Upper lobe of right lung (tissue), 1 donor: Measurements from ENCODE around the gene MLLT3. TPM values are rescaled to one million over a fixed set of nuclear protein-coding genes. Genes with fewer than 3 reads are reported as not detected.

Source experiments
- ATAC-seq: fragments of 200-7000 bp; cut with Tn5 transposase; one replicate; pipeline ENCODE4 v1.9.1; 2020; ENCODE audit warnings: mild to moderate bottlenecking, moderate library complexity
- DNase-seq: peaks from one replicate; pipeline ENCODE4 v3.0.0-alpha.2; 2020
- H3K27ac ChIP-seq: fragments of 200-600 bp; one replicate; pipeline ENCODE4 v1.8.0; 2022
- H3K27me3 ChIP-seq: fragments of 200-600 bp; one replicate; pipeline ENCODE4 v1.8.0; 2022; ENCODE audit warnings: mild to moderate bottlenecking
- H3K36me3 ChIP-seq: fragments of 200-600 bp; one replicate; pipeline ENCODE4 v1.8.0; 2022
- H3K4me1 ChIP-seq: fragments of 200-600 bp; one replicate; pipeline ENCODE4 v1.8.0; 2022
- H3K4me3 ChIP-seq: fragments of 200-600 bp; one replicate; pipeline ENCODE4 v1.8.0; 2022; ENCODE audit warnings: mild to moderate bottlenecking
- H3K9me3 ChIP-seq: fragments of 200-600 bp; one replicate; pipeline ENCODE4 v1.8.0; 2022
- intact Hi-C: fragments of 100-400 bp; cut with DNase I; formaldehyde crosslinking; loops from one replicate; pipeline ENCODE4 v1.11.0; 2022
- total RNA-seq: library from RNA; stranded (reverse); fragmentation: NEBNext Ultra II Directional; extraction: Animal tissue kit (Norgen Biotek cat#: 25700); gene quantifications from one replicate; pipeline ENCODE4 v1.2.1, GENCODE V29; 2021
- TF ChIP-seq, protein P1 (sequence below): fragments of 200-600 bp; IDR thresholded peaks from one replicate; pipeline ENCODE4 v1.8.0; 2022; ENCODE audit warnings: antibody characterized with exemption
- donor health status: DM: no; HTN: yes; CAD: no; lungs with severe emphysema.

The MLLT3 gene
- total RNA-seq, 1 donor from 2014 or later = 15.4 TPM

DNA sequence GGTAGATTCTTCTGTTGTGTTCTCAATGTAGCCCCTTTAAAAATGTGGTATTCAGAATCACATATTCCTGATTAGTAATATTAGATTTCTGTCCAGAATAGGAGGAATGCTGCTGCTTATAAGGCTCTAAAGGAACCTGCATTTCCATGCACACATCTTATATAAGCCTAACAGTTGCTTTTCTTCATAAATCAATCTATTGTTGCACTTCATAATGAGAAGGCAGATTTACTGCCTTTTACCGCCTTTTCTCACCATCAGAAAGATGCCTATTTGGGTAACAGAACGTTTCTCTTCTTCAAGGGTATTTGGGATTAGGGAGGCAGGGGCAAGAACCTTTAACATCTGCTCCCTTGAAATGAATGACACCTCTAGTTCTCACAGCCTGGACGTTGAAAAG, 243.4 kb downstream of the MLLT3 start:
- Histone ChIP-seq H3K4me3 (no peak overlapping the region), H3K4me1 (peaks cover 10% of the 10 kb centered on the region), H3K9me3 (no peaks in the 10 kb centered on the region), H3K36me3 (no peaks in the 10 kb centered on the region), H3K27ac (no peak overlapping the region), H3K27me3 (no peaks in the 10 kb centered on the region)
- DNase-seq (no peak), ATAC-seq (no peak)
- intact Hi-C loops = no loop called here
- TF ChIP-seq, protein P1, sequence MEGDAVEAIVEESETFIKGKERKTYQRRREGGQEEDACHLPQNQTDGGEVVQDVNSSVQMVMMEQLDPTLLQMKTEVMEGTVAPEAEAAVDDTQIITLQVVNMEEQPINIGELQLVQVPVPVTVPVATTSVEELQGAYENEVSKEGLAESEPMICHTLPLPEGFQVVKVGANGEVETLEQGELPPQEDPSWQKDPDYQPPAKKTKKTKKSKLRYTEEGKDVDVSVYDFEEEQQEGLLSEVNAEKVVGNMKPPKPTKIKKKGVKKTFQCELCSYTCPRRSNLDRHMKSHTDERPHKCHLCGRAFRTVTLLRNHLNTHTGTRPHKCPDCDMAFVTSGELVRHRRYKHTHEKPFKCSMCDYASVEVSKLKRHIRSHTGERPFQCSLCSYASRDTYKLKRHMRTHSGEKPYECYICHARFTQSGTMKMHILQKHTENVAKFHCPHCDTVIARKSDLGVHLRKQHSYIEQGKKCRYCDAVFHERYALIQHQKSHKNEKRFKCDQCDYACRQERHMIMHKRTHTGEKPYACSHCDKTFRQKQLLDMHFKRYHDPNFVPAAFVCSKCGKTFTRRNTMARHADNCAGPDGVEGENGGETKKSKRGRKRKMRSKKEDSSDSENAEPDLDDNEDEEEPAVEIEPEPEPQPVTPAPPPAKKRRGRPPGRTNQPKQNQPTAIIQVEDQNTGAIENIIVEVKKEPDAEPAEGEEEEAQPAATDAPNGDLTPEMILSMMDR = no peak

DNA sequence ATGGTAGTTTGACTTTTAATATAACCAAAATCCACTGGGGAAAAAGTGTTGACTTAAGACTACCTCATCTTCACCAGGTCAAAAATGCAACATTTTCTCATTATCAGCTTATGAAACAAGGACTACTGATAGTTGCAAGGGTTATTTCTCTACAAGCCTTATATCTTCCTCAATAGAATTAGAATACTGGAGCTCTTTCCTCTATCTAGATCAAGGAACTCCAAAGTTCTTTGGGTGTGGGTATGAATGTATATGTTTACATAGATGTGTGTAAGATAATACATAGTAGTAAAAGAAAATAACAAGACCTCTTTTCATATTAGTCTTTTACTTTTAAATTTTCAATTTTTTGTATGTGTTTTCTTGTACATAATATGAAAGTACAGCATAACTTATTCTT, 244.5 kb downstream of the MLLT3 start:
- DNase-seq (no peak), ATAC-seq (no peak)
- Histone ChIP-seq H3K27ac (no peak overlapping the region), H3K4me1 (peaks cover 10% of the 10 kb centered on the region), H3K9me3 (no peaks in the 10 kb centered on the region), H3K36me3 (no peaks in the 10 kb centered on the region), H3K27me3 (no peaks in the 10 kb centered on the region), H3K4me3 (no peak overlapping the region)
- TF ChIP-seq, protein P1 = no peak
- intact Hi-C loops = no loop called here

DNA sequence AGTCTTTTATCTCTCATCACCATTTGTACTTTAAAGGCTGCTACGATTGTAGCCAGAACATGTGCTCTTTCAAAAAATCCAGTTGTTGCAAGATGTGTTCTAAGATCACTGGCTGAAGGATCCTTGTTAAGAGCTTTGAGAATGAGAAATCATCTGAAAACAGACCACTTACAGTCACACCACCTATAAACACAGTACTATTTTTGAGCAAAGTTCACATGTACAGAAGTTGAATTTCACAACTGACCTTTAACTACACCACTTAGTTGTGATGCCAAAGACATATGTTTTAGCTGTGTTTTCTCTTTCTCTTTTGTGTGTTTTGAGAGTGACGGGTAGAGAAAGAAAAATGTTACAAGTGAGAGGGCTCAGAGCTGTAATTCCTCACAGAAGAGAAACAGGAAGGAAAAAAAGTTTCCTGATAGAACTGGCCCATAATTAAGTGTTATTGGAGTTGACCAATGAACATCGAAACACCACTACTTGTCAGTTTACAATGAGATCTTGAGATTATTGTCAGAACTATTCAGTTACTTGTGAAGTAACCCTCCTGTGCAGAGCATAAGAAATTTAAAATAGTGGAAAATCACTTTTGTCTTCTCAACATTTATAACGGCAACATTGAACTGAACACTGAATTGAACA, 245.4 kb downstream of the MLLT3 start:
- no peak overlapping the region for H3K27ac ChIP-seq
- no peak overlapping the region for H3K4me3 ChIP-seq
- H3K9me3 ChIP-seq = no peaks in the 10 kb centered on the region
- peaks cover 6% of the 10 kb centered on the region for H3K4me1 ChIP-seq
- no peaks in the 10 kb centered on the region for H3K36me3 ChIP-seq
- intact Hi-C loops = no loop called here
- DNase-seq (no peak), ATAC-seq (no peak)
- H3K27me3 ChIP-seq = no peaks in the 10 kb centered on the region
- TF ChIP-seq, protein P1 = no peak

DNA sequence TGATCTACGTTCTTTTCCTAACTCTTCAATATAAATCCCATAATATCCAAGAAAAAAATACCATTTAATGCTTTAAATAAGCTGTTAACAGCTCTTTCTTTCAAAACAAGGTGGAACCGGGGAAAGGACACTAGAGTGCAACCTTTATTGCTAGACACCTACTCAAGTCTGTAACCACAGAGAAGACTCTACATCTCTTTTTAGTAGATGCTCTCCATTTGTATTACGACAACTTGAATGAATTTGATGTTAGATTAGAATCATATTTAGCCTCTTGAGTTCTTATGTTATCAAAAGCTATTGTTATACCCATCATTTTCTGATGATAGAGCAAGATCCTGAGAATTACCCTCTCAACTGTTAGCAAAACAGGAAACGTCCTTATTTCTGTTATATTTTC, 246.3 kb downstream of the MLLT3 start:
- intact Hi-C loops = no loop called here

DNA sequence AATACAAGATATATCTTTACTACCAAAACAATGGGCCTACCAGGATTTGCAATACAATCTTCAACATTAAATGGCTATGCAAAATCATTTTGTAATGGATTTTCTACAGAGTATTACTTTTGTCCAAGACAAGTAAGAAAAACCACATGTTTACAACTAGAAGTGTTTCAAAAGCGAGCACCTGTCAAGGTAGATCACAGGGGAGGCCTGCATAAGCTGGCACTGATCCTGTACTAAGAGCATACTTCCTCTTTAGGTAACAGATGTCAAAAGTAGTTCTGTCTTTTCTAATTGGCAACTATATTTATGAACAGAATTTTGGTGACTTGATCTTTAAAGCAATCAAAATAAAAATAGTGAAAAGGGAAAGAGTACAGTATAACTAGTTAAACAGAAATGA, 249.0 kb downstream of the MLLT3 start:
- Histone ChIP-seq H3K4me3 (no peak overlapping the region), H3K4me1 (peaks cover 6% of the 10 kb centered on the region), H3K36me3 (no peaks in the 10 kb centered on the region), H3K9me3 (no peaks in the 10 kb centered on the region), H3K27ac (no peak overlapping the region), H3K27me3 (no peaks in the 10 kb centered on the region)
- no peak for ATAC-seq
- intact Hi-C loops = no loop called here
- TF ChIP-seq, protein P1 = no peak
- no peak for DNase-seq

More for the DNA sequence above, 246.3 kb downstream of the MLLT3 start:
- ATAC-seq = no peak
- Histone ChIP-seq H3K27me3 (no peaks in the 10 kb centered on the region), H3K27ac (no peak overlapping the region), H3K4me3 (no peak overlapping the region), H3K36me3 (no peaks in the 10 kb centered on the region), H3K9me3 (no peaks in the 10 kb centered on the region), H3K4me1 (peaks cover 6% of the 10 kb centered on the region)
- DNase-seq = no peak
- TF ChIP-seq, protein P1 = no peak

DNA sequence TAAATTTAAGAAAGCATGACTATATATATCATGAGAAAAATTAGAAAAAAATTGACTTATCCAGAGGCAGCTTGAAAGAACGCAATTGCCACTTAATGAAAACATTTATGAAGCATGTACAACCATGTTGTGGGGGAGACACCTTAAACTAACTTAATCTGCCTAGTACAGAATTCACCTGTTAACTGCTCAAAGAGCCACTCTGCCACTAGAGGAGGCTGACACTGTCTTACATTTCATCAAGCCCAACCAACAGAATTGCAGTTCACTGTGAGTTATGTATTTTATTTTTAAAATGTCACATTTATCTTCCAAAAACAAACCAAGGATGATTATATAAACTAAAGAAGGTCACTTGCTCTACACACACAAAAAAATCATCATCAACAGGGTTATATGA, 252.9 kb downstream of the MLLT3 start:
- TF ChIP-seq, protein P1 = no peak
- no peaks in the 10 kb centered on the region for H3K9me3 ChIP-seq
- H3K4me1 ChIP-seq = no peaks in the 10 kb centered on the region
- H3K27me3 ChIP-seq = no peaks in the 10 kb centered on the region
- H3K36me3 ChIP-seq = no peaks in the 10 kb centered on the region
- intact Hi-C loops = no loop called here
- no peak overlapping the region for H3K27ac ChIP-seq
- no peak overlapping the region for H3K4me3 ChIP-seq
- no peak for ATAC-seq
- DNase-seq = no peak
